Measurements from ENCODE around the gene G3BP1. TPM values are rescaled to one million over a fixed set of nuclear protein-coding genes. Genes with fewer than 3 reads are reported as not detected.

The G3BP1 gene
- total and polyA plus RNA-seq, 2 of the 13 experiments (the other 11 are each of a cell fraction or from before 2014, with no cell fraction given): 36.7 to 320 TPM

DNA sequence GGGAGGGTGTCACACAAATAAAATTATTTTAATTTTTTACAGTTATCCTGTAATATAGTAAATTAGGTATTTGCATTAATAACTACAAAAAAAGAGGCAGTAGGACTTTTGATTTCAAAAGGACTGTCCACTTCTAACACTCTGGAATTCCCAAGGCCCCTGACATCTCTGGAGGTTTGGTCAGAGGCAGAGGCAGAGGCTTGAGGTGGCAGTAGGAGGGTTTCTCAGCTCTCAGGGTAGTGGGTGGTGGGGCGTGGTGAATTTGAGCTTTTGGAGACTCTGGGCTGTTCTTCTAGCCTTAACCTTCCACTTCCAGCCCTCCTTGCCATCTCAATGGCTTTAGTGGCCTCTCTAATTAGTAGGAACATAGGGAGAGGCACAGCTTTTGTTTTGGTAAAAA, 36.1 kb upstream of the G3BP1 start (continued):
- TF ChIP-seq ZNF781 (CRISPR knock-in tag; IDR thresholded peaks at IDR 0.05; ENCODE audit: borderline replicate concordance, not compliant biosample characterization): no peak
- TF ChIP-seq FOXA3 (CRISPR knock-in tag; IDR thresholded peaks at IDR 0.05): no peak
- no peak for TF ChIP-seq STAT5B (CRISPR knock-in tag; IDR thresholded peaks at IDR 0.05)
- no peak for TF ChIP-seq XRCC5 (optimal IDR thresholded peaks at IDR 0.05; ENCODE audit: low read length)
- no peak for TF ChIP-seq ZNF446 (CRISPR knock-in tag; IDR thresholded peaks at IDR 0.05)
- TF ChIP-seq, protein P1, sequence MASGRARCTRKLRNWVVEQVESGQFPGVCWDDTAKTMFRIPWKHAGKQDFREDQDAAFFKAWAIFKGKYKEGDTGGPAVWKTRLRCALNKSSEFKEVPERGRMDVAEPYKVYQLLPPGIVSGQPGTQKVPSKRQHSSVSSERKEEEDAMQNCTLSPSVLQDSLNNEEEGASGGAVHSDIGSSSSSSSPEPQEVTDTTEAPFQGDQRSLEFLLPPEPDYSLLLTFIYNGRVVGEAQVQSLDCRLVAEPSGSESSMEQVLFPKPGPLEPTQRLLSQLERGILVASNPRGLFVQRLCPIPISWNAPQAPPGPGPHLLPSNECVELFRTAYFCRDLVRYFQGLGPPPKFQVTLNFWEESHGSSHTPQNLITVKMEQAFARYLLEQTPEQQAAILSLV (CRISPR knock-in tag; IDR thresholded peaks at IDR 0.05; ENCODE audit: borderline replicate concordance): no peak
- no peak for TF ChIP-seq SMYD3 (CRISPR knock-in tag; IDR thresholded peaks at IDR 0.05)

DNA sequence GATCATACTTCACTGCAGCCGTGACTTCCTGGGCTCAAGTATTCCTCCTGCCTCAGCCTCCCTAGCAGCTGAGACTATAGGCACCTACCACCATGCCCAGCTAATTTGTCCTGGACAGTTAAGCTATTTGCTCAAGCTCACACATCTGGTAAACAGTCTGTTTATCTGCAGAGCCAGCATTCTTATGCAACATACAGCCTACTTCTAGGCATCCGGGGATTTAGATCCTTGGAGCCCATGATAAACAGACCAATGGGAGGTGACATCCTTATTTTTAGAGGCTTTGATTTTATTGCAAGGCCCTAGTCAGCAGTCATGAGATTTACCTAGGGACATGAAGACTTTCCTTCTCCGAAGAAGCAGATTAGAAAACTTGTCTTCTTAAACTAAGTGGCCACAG, 34.3 kb upstream of the G3BP1 start:
- H3K4me2 ChIP-seq (ENCODE audit: low read depth, low read length): no peak overlapping the region
- no peaks in the 10 kb centered on the region for H3K4me1 ChIP-seq (ENCODE audit: insufficient read depth, low read length)
- H3K4me3 ChIP-seq (replicated peaks in 1 of 3; ENCODE audit: insufficient read depth in 1 of 3, low read depth in 2 of 3, low read length in 3 of 3): no peak overlapping the region
- H2AFZ ChIP-seq (ENCODE audit: low read length): no peak overlapping the region
- DNase-seq (ENCODE audit: low spot score): no peak
- FAIRE-seq: no peak
- ChIA-PET POLR2A (no interaction called here), CTCF (ENCODE audit: low intra/inter-chr PET ratio, low total read pairs) (no interaction called here)
- H3K27ac ChIP-seq (ENCODE audit: extremely low read length, insufficient read depth, low read length): no peak overlapping the region
- no TSS peak for BruUV-seq (replicated peaks)
- in situ Hi-C loops (cut with HindIII; ENCODE audit: extremely low pct_ligation_motif_present, low pct_unique_long_range_greater_than_20kb): loop anchor here (25.0 kb wide), 1 partner anchor 300 kb away; the partner anchor contains the start of gene SLC36A1
- intact Hi-C loops (cut with micrococcal nuclease; ENCODE audit: unreplicated experiment): no loop called here
- no peaks in the 10 kb centered on the region for H3K79me2 ChIP-seq (ENCODE audit: insufficient read depth, low read length)
- TF ChIP-seq, protein P2, sequence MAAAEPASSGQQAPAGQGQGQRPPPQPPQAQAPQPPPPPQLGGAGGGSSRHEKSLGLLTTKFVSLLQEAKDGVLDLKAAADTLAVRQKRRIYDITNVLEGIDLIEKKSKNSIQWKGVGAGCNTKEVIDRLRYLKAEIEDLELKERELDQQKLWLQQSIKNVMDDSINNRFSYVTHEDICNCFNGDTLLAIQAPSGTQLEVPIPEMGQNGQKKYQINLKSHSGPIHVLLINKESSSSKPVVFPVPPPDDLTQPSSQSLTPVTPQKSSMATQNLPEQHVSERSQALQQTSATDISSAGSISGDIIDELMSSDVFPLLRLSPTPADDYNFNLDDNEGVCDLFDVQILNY (CRISPR knock-in tag; conservative IDR thresholded peaks at IDR 0.05): no peak
- TF ChIP-seq ZNF614 (CRISPR knock-in tag; IDR thresholded peaks at IDR 0.05; ENCODE audit: borderline replicate concordance): no peak
- no peak for TF ChIP-seq ZNF235 (CRISPR knock-in tag; IDR thresholded peaks at IDR 0.05; ENCODE audit: borderline replicate concordance)
- no peak for TF ChIP-seq RXRA (CRISPR knock-in tag; IDR thresholded peaks at IDR 0.05)
- no peak for TF ChIP-seq RFX5 (IDR thresholded peaks at IDR 0.05; ENCODE audit: low read depth, low read length)
- TF ChIP-seq MXD4 (CRISPR knock-in tag; IDR thresholded peaks at IDR 0.05): no peak
- WGBS (ENCODE audit: low lambda C conversion rate): 83% methylated on average over 3 of the region's 3 CpGs
- no peak for ATAC-seq
- H3K9me3 ChIP-seq (ENCODE audit: low read length): no peaks in the 10 kb centered on the region
- no peaks in the 10 kb centered on the region for H4K20me1 ChIP-seq (ENCODE audit: insufficient read depth, low read length)
- no peaks in the 10 kb centered on the region for H3K27me3 ChIP-seq (ENCODE audit: control insufficient read depth in 1 of 2, insufficient read depth in 2 of 2, low read length in 2 of 2)
- no peak overlapping the region for H3K9ac ChIP-seq (ENCODE audit: insufficient read depth, low read depth, low read length)
- H3K36me3 ChIP-seq (replicated peaks in 1 of 2; ENCODE audit: control insufficient read depth in 1 of 2, insufficient read depth in 2 of 2, low read length in 2 of 2): 0 out of 5 replicates have a peak, but pooled peaks cover 0 to 5% of the 10 kb centered on the region in 2 experiments

All from HepG2 (cell line).